HepG2 (cell line): ENCODE measurements around the gene CMTM1. TPM values are rescaled to one million over a fixed set of nuclear protein-coding genes. Genes with fewer than 3 reads are reported as not detected.

Source experiments
- ATAC-seq: fragments of 200-7000 bp; cut with Tn5 transposase; 3 replicates; pipeline ENCODE4 v1.9.1; 2020; ENCODE audit warnings: mild to moderate bottlenecking, moderate library complexity
- BruUV-seq: library from RNA; stranded (reverse); fragments of 400-500 nt; replicated peaks from 2 replicates; lab custom pipeline; 2021; lab: Mats Ljungman, UMichigan
- CTCF ChIA-PET: fragments of 300-600 bp; formaldehyde crosslinking; extraction: SDS; loops from one replicate; lab custom pipeline; 2021; ENCODE audit warnings: low total read pairs, inconsistent platforms, low intra/inter-chr PET ratio; lab: Yijun Ruan, JAX
- POLR2A ChIA-PET: fragments of 350-600 bp; sonication (Branson Sonifier 250); formaldehyde crosslinking; loops from one replicate; lab custom pipeline; 2020; ENCODE audit warnings: antibody characterized with exemption, inconsistent platforms; lab: Yijun Ruan, JAX
- DNase-seq: peaks from one replicate; pipeline ENCODE4 v3.0.0-alpha.2; 2015; ENCODE audit warnings: low spot score
- FAIRE-seq: peaks from 3 replicates; lab custom pipeline; 2011; peaks lifted over from hg19 to GRCh38; lab: Jason Lieb, UNC
- H2AFZ ChIP-seq: one replicate; pipeline ENCODE4 v1.6.1; 2011; ENCODE audit warnings: low read length, inconsistent platforms
- H3K27ac ChIP-seq: fragments of 300-600 bp; 3 replicates; pipeline ENCODE4 v1.8.0; 2011; ENCODE audit warnings: mixed run types, mild to moderate bottlenecking, mixed read lengths, low read length, inconsistent platforms; ENCODE audit not compliant: insufficient read depth; ENCODE audit errors: extremely low read length
- H3K27me3 ChIP-seq, 2 experiments: fragments of 200-600 bp in 1 of 2; 2 replicates in 1 of 2; 3 replicates in 1 of 2; pipeline versions ENCODE4 v1.6.0 to v1.8.0; 2011; ENCODE audit warnings: low read length in 2 of 2, mild to moderate bottlenecking in 2 of 2, moderate library complexity in 2 of 2, inconsistent platforms in 1 of 2; ENCODE audit not compliant: insufficient read depth in 2 of 2, control insufficient read depth in 1 of 2
- H3K36me3 ChIP-seq, 2 experiments: fragments of 200-600 bp in 1 of 2; replicated peaks in 1 of 2; 2 replicates in 1 of 2; 3 replicates in 1 of 2; pipeline versions ENCODE4 v1.5.1 to v1.8.0; 2011; ENCODE audit warnings: low read length in 2 of 2, inconsistent platforms in 1 of 2; ENCODE audit not compliant: insufficient read depth in 2 of 2, control insufficient read depth in 1 of 2
- H3K4me1 ChIP-seq: 2 replicates; pipeline ENCODE4 v1.5.1; 2012; ENCODE audit warnings: low read length, inconsistent platforms; ENCODE audit not compliant: insufficient read depth
- H3K4me2 ChIP-seq: 2 replicates; pipeline ENCODE4 v1.6.0; 2011; ENCODE audit warnings: low read depth, low read length, inconsistent platforms
- H3K4me3 ChIP-seq, 3 experiments: fragments of 200-600 bp in 1 of 3; sonication (generic), shearing (Covaris generic) in 1 of 3; replicated peaks in 1 of 3; 2 replicates each; pipeline ENCODE4 v1.5.1; 2011 to 2016; ENCODE audit warnings: low read length in 3 of 3, inconsistent platforms in 2 of 3, low read depth in 2 of 3, mild to moderate bottlenecking in 2 of 3, control low read depth in 1 of 3, mixed read lengths in 1 of 3; ENCODE audit not compliant: insufficient read depth in 1 of 3
- H3K79me2 ChIP-seq: one replicate; pipeline ENCODE4 v1.6.1; 2011; ENCODE audit warnings: low read length, inconsistent platforms; ENCODE audit not compliant: insufficient read depth
- H3K9ac ChIP-seq: 2 replicates; pipeline ENCODE4 v1.6.0; 2011; ENCODE audit warnings: mild to moderate bottlenecking, low read depth, low read length, inconsistent platforms; ENCODE audit not compliant: insufficient read depth
- H3K9me3 ChIP-seq: 2 replicates; pipeline ENCODE4 v1.5.1; 2012; ENCODE audit warnings: mild to moderate bottlenecking, low read length
- H4K20me1 ChIP-seq: 2 replicates; pipeline ENCODE4 v1.6.0; 2011; ENCODE audit warnings: inconsistent platforms, mild to moderate bottlenecking, low read length, moderate library complexity; ENCODE audit not compliant: insufficient read depth
- GLI4 ChIP-seq: sonication (generic); formaldehyde crosslinking; IDR thresholded peaks from 2 replicates; pipeline ENCODE4 v1.5.1; 2020; ENCODE audit warnings: missing genetic modification reagents, mild to moderate bottlenecking, moderate library complexity, borderline replicate concordance
- MED13 ChIP-seq: sonication (generic); formaldehyde crosslinking; IDR thresholded peaks from 2 replicates; pipeline ENCODE4 v1.5.0; 2020; ENCODE audit warnings: missing genetic modification reagents
- MEIS1 ChIP-seq: sonication (generic); formaldehyde crosslinking; IDR thresholded peaks from 2 replicates; pipeline ENCODE4 v1.9.0; 2021; ENCODE audit warnings: mild to moderate bottlenecking, missing genetic modification reagents, moderate library complexity, borderline replicate concordance
- MLXIP ChIP-seq: sonication (generic); formaldehyde crosslinking; IDR thresholded peaks from 2 replicates; pipeline ENCODE4 v1.9.0; 2021; ENCODE audit warnings: missing genetic modification reagents, borderline replicate concordance
- NR2F1 ChIP-seq, 2 experiments: fragments of 450-650 bp in 1 of 2; formaldehyde crosslinking in 1 of 2; IDR thresholded peaks; 2 replicates each; pipeline versions ENCODE4 v1.5.0 to v1.6.1; 2016 to 2020; ENCODE audit warnings: mild to moderate bottlenecking in 1 of 2, missing compliant biosample characterization in 1 of 2, missing genetic modification reagents in 1 of 2, moderate library complexity in 1 of 2
- PRDM15 ChIP-seq: sonication (generic); formaldehyde crosslinking; IDR thresholded peaks from 2 replicates; pipeline ENCODE4 v1.4.0; 2020; ENCODE audit warnings: missing genetic modification reagents
- SP2 ChIP-seq: sonication (generic); formaldehyde crosslinking; IDR thresholded peaks from 2 replicates; pipeline ENCODE4 v1.5.1; 2020; ENCODE audit warnings: mild to moderate bottlenecking, missing genetic modification reagents
- THAP11 ChIP-seq: IDR thresholded peaks from 2 replicates; pipeline ENCODE4 v1.6.1; 2016; ENCODE audit warnings: missing biosample characterization, missing genetic modification reagents
- ZNF317 ChIP-seq: sonication (generic); formaldehyde crosslinking; IDR thresholded peaks from 2 replicates; pipeline ENCODE4 v1.5.0; 2020; ENCODE audit warnings: mild to moderate bottlenecking, missing genetic modification reagents
- ZNF446 ChIP-seq: sonication (generic); formaldehyde crosslinking; IDR thresholded peaks from 2 replicates; pipeline ENCODE4 v1.5.0; 2020; ENCODE audit warnings: mild to moderate bottlenecking, missing genetic modification reagents
- ZNF788 ChIP-seq: sonication (generic); formaldehyde crosslinking; IDR thresholded peaks from 2 replicates; pipeline ENCODE4 v1.5.0; 2020; ENCODE audit warnings: mild to moderate bottlenecking, missing genetic modification reagents, borderline replicate concordance
- ZSCAN22 ChIP-seq: sonication (generic); formaldehyde crosslinking; IDR thresholded peaks from 2 replicates; pipeline ENCODE4 v1.4.0; 2020; ENCODE audit warnings: mild to moderate bottlenecking, missing genetic modification reagents
- WGBS: methylation state at CpG from one replicate; pipeline ENCODE4 v1.1.6; 2017; ENCODE audit warnings: low lambda C conversion rate; 5-methylcytosine and 5-hydroxymethylcytosine counted together
- in situ Hi-C: cut with HindIII; loops from 2 replicates; pipeline ENCODE4 v1.10.0; 2017; ENCODE audit warnings: low pct_unique_long_range_greater_than_20kb; ENCODE audit not compliant: extremely low pct_ligation_motif_present
- intact Hi-C: fragments of 100-400 bp; cut with micrococcal nuclease; formaldehyde crosslinking; loops from one replicate; pipeline ENCODE4 v1.10.0; 2022; ENCODE audit not compliant: unreplicated experiment
- polyA plus RNA-seq, 8 experiments: library from polyadenylated mRNA; depleted of rRNA in 3 of 8; stranded (reverse) in 7 of 8; unstranded in 1 of 8; fragments of >200 nt; fragmentation: Illumina TruSeq in 4 of 8; extraction: Trizol in 4 of 8; gene quantifications; 2 replicates each; pipeline versions ENCODE4 v1.2.1 to v1.2.3, GENCODE V29; 2011 to 2016; ENCODE audit warnings: low read depth in 4 of 8, missing spikeins in 1 of 8, mixed read lengths in 1 of 8; ENCODE audit not compliant: insufficient read depth in 1 of 8
- total RNA-seq, 5 experiments: library from RNA; depleted of rRNA; stranded (reverse); fragments of >200 nt; fragmentation: Illumina TruSeq; extraction: Trizol; gene quantifications; 2 replicates each; pipeline ENCODE4 v1.2.3, GENCODE V29; 2016; ENCODE audit warnings: low read depth in 1 of 5

CMTM1 gene
- total and polyA plus RNA-seq, 2 of the 13 experiments (the other 11 are each of a cell fraction or from before 2014, with no cell fraction given): 1.7 to 2.9 TPM

- TF ChIP-seq NR2F1 (CRISPR knock-in tag; IDR thresholded peaks at IDR 0.05) (0 out of 4 replicates have a peak, but pooled peaks of 1 of the 2 experiments have one; percentile 10), PRDM15 (CRISPR knock-in tag) (no peak)
Observed at GRCh38 chr16:66603537-66604375, 37.5 kb downstream of the CMTM1 start (continued).

GRCh38 chr16:66604376-66605176, 38.3 kb downstream of the CMTM1 start, which contains the start of gene CMTM3:
TSS of gene CMTM3 (plus strand) at chr16:66604704. CDS start at chr16:66604806, 102 bp downstream.
- peak; percentile 69 for ATAC-seq
- TF ChIP-seq MEIS1 (CRISPR knock-in tag) (peak; percentile 10; the same call in 1 of the 2 replicates), MED13 (CRISPR knock-in tag) (no peak), ZNF317 (CRISPR knock-in tag) (no peak; the same call in 1 of the 2 replicates), GLI4 (CRISPR knock-in tag) (no peak), ZNF446 (CRISPR knock-in tag) (no peak; the same call in 1 of the 2 replicates), ZSCAN22 (CRISPR knock-in tag) (0 out of 2 replicates have a peak, but pooled peaks have one; percentile 31), MLXIP (CRISPR knock-in tag) (no peak), ZNF788 (CRISPR knock-in tag) (0 out of 2 replicates have a peak, but pooled peaks have one; percentile 41), THAP11 (peak; percentile 20; the same call in 1 of the 2 replicates), SP2 (no peak)

More at GRCh38 chr16:66604376-66605176, 38.3 kb downstream of the CMTM1 start, which contains the start of gene CMTM3:
- peaks cover 57% of the 10 kb centered on the region for H3K4me1 ChIP-seq
- H3K4me3 ChIP-seq: peak within 1 kb of the TSS; percentile 81 to 87 (median 86)
- intact Hi-C loops (loop anchor here (1.0 to 2.0 kb wide), 4 partner anchors 52 to 198 kb away; partner anchors contain the start of gene CKLF), in situ Hi-C loops (loop anchor here (5.0 kb wide), 2 partner anchors 88 to 263 kb away; no protein-coding TSS in a partner anchor)
- 1% methylated on average over 15 of the region's 96 CpGs for WGBS
- DNase-seq: peak; percentile 54
- no TSS peak for BruUV-seq
- H3K27ac ChIP-seq: peak within 1 kb of the TSS; percentile 58
- peak within 1 kb of the TSS; percentile 81 for H3K9ac ChIP-seq
- ChIA-PET CTCF (interaction anchor here (0.7 to 1.7 kb wide), 2 partner anchors 42 to 198 kb away, joined by 5 to 7 read pairs; no protein-coding TSS in a partner anchor), POLR2A (interaction anchor here (1.0 to 2.7 kb wide), 6 partner anchors 16 to 198 kb away, joined by 3 to 23 read pairs (median 4); partner anchors contain the start of genes CKLF and TK2)
- no peaks in the 10 kb centered on the region for H3K27me3 ChIP-seq
- peak within 1 kb of the TSS; percentile 94 for H3K4me2 ChIP-seq
- H2AFZ ChIP-seq: peak within 1 kb of the TSS; percentile 72
- peaks cover 9% of the 10 kb centered on the region for H3K79me2 ChIP-seq
- peaks cover 13% of the 10 kb centered on the region; the same call in 1 of the 2 replicates for H4K20me1 ChIP-seq
- H3K36me3 ChIP-seq: peaks cover 5 to 9% of the 10 kb centered on the region in 2 experiments
- no peak for FAIRE-seq
- no peaks in the 10 kb centered on the region for H3K9me3 ChIP-seq
